B cell (primary cell): ENCODE measurements around the gene RAD51B. TPM values are rescaled to one million over a fixed set of nuclear protein-coding genes. Genes with fewer than 3 reads are reported as not detected.

Experiments used
- ATAC-seq: fragments of 200-7000 bp; cut with Tn5 transposase; one replicate; pipeline ENCODE4 v1.10.0; 2021; ENCODE audit warnings: low read depth, mild to moderate bottlenecking, moderate number of reproducible peaks, moderate library complexity
- CTCF ChIA-PET: fragments of 350-600 bp; sonication (Branson Sonifier 250); formaldehyde crosslinking; loops from one replicate; lab custom pipeline; 2021; ENCODE audit warnings: antibody characterized with exemption, inconsistent platforms; lab: Charles Lee
- POLR2A ChIA-PET: fragments of 350-600 bp; sonication (Branson Sonifier 250); formaldehyde crosslinking; loops from one replicate; lab custom pipeline; 2021; ENCODE audit warnings: antibody characterized with exemption; lab: Charles Lee
- DNase-seq: peaks from one replicate; pipeline ENCODE4 v3.0.0; 2013
- H2AFZ ChIP-seq: 2 replicates; pipeline ENCODE4 v1.6.1; 2012; ENCODE audit warnings: mild to moderate bottlenecking, low read depth, low read length; ENCODE audit not compliant: insufficient read depth, poor library complexity, severe bottlenecking
- H3K27ac ChIP-seq, 2 donors: 1 replicate in 1 of 2; 2 replicates in 1 of 2; pipeline ENCODE4 v1.5.1; 2012 to 2013; ENCODE audit warnings: low read length in 2 of 2, mild to moderate bottlenecking in 2 of 2, moderate library complexity in 1 of 2
- H3K27me3 ChIP-seq, 4 experiments: fragments of 200-600 bp in 1 of 4; sonication (generic) in 1 of 4; replicated peaks in 1 of 4; 1 replicate in 2 of 4; 2 replicates in 2 of 4; pipeline versions ENCODE4 v1.6.1 to v1.7.0; 2013 to 2016; ENCODE audit warnings: low read length in 3 of 4, mild to moderate bottlenecking in 2 of 4, mixed read lengths in 1 of 4, moderate library complexity in 1 of 4; ENCODE audit not compliant: insufficient read depth in 4 of 4, control insufficient read depth in 3 of 4; ENCODE audit errors: control extremely low read depth in 1 of 4
- H3K36me3 ChIP-seq, 2 experiments: replicated peaks in 1 of 2; 1 replicate in 1 of 2; 2 replicates in 1 of 2; pipeline versions ENCODE4 v1.6.1 to v1.7.1; 2013; ENCODE audit warnings: low read length in 1 of 2; ENCODE audit not compliant: insufficient read depth in 2 of 2, control insufficient read depth in 1 of 2; ENCODE audit errors: control extremely low read depth in 1 of 2, extremely low read depth in 1 of 2
- H3K4me1 ChIP-seq, 2 donors: fragments of 200-600 bp in 1 of 2; sonication (generic) in 1 of 2; 1 replicate in 1 of 2; 2 replicates in 1 of 2; pipeline versions ENCODE4 v1.5.1 to v1.6.1; 2013 to 2017; ENCODE audit warnings: low read length in 2 of 2; ENCODE audit not compliant: control insufficient read depth in 2 of 2, insufficient read depth in 2 of 2
- H3K4me2 ChIP-seq: replicated peaks from 2 replicates; pipeline ENCODE3; 2012; ENCODE audit warnings: mild to moderate bottlenecking, low read depth, low read length; ENCODE audit not compliant: poor library complexity, severe bottlenecking
- H3K4me3 ChIP-seq, 5 experiments: fragments of 200-600 bp in 1 of 5; sonication (generic) in 1 of 5; 1 replicate in 3 of 5; 2 replicates in 2 of 5; pipeline versions ENCODE4 v1.5.1 to v1.7.0; 2011 to 2016; ENCODE audit warnings: low read length in 4 of 5, mild to moderate bottlenecking in 4 of 5, low read depth in 2 of 5, control low read depth in 1 of 5, moderate library complexity in 1 of 5; ENCODE audit not compliant: insufficient read depth in 1 of 5; ENCODE audit errors: control extremely low read depth in 1 of 5, extremely low read depth in 1 of 5
- H3K79me2 ChIP-seq: fragments of 200-600 bp; sonication (generic); one replicate; pipeline ENCODE4 v1.6.0; 2016; ENCODE audit warnings: low read length; ENCODE audit not compliant: control insufficient read depth, insufficient read depth
- H3K9ac ChIP-seq: fragments of 200-600 bp; sonication (generic); 2 replicates; pipeline ENCODE4 v1.6.1; 2017; ENCODE audit warnings: mild to moderate bottlenecking, low read length, moderate library complexity
- H3K9me3 ChIP-seq, 3 donors: one replicate each; pipeline versions ENCODE4 v1.6.1 to v1.7.1; 2013; ENCODE audit warnings: low read length in 2 of 3; ENCODE audit not compliant: control insufficient read depth in 2 of 3, insufficient read depth in 1 of 3; ENCODE audit errors: control extremely low read depth in 1 of 3
- H4K20me1 ChIP-seq: 2 replicates; pipeline ENCODE4 v1.6.0; 2012; ENCODE audit warnings: mild to moderate bottlenecking, low read length; ENCODE audit not compliant: insufficient read depth, control insufficient read depth, poor library complexity, severe bottlenecking
- H3K27ac Mint-ChIP-seq: one replicate; pipeline ENCODE4 v1.8.0; 2021; ENCODE audit warnings: mixed read lengths
- H3K27me3 Mint-ChIP-seq: one replicate; pipeline ENCODE4 v1.8.0; 2021; ENCODE audit warnings: mixed read lengths
- H3K4me1 Mint-ChIP-seq: one replicate; pipeline ENCODE4 v1.8.0; 2021; ENCODE audit warnings: mixed read lengths
- H3K4me3 Mint-ChIP-seq: one replicate; pipeline ENCODE4 v1.8.0; 2021; ENCODE audit warnings: mixed read lengths
- H3K9me3 Mint-ChIP-seq: one replicate; pipeline ENCODE4 v1.8.0; 2022; ENCODE audit warnings: mixed read lengths; ENCODE audit not compliant: insufficient read depth
- CTCF ChIP-seq: fragments of 200-600 bp; IDR thresholded peaks from one replicate; pipeline ENCODE4 v1.8.0; 2022; ENCODE audit warnings: antibody characterized with exemption, mild to moderate bottlenecking
- EZH2 ChIP-seq: IDR thresholded peaks from 2 replicates; pipeline ENCODE4 v1.6.1; 2012; ENCODE audit warnings: borderline replicate concordance, low read depth, mild to moderate bottlenecking, moderate library complexity, low read length; ENCODE audit not compliant: insufficient read depth, poor library complexity, severe bottlenecking
- WGBS: methylation state at CpG from one replicate; pipeline ENCODE4 v1.1.5; 2013; ENCODE audit warnings: missing lambda C conversion rate; ENCODE audit not compliant: insufficient coverage; 5-methylcytosine and 5-hydroxymethylcytosine counted together
- intact Hi-C: fragments of 100-400 bp; cut with micrococcal nuclease; formaldehyde crosslinking; loops from one replicate; pipeline ENCODE4 v1.10.0; 2022
- polyA plus RNA-seq: library from polyadenylated mRNA; depleted of rRNA; stranded (reverse); fragments of >200 nt; gene quantifications from 2 replicates; pipeline ENCODE4 v1.2.3, GENCODE V29; 2012
- total RNA-seq, 2 donors: library from RNA; stranded (reverse); fragments of 120-200 nt in 1 of 2; gene quantifications; 1 replicate in 1 of 2; 2 replicates in 1 of 2; pipeline versions ENCODE4 v1.2.3 to v1.2.4, GENCODE V29; 2013 to 2022

The RAD51B gene
- total and polyA plus RNA-seq, 2 donors (not counting 1 experiment from before 2014, with no cell fraction given), result 6.5 to 60.6 TPM

GRCh38 chr14:68145036-68145435 lies 325.5 kb downstream of the RAD51B start:
- CTCF ChIA-PET, result no interaction called here
- Histone ChIP-seq H3K4me1 (no peaks in the 10 kb centered on the region), H3K4me2 (no peak overlapping the region), H4K20me1 (no peaks in the 10 kb centered on the region), H3K36me3 (no peaks in the 10 kb centered on the region), H3K27ac (no peak overlapping the region), H3K27me3 (no peaks in the 10 kb centered on the region), H3K79me2 (no peaks in the 10 kb centered on the region), H2AFZ (no peak overlapping the region), H3K9ac (no peak overlapping the region), H3K9me3 (peaks cover 0 to 7% (median 5%) of the 10 kb centered on the region in 3 donors), H3K4me3 (no peak overlapping the region)
- Mint-ChIP-seq H3K27ac (no peak overlapping the region), H3K9me3 (peaks cover 9% of the 10 kb centered on the region), H3K27me3 (no peaks in the 10 kb centered on the region), H3K4me1 (no peaks in the 10 kb centered on the region), H3K4me3 (no peak overlapping the region)
- DNase-seq, result no peak
- POLR2A ChIA-PET, result no interaction called here
- no peak for ATAC-seq
- no CpG with 5 or more reads among the region's 2 CpGs for WGBS
- intact Hi-C loops, result no loop called here
- TF ChIP-seq EZH2 (no peak), CTCF (no peak)

GRCh38 chr14:68145539-68145938 lies 326.0 kb downstream of the RAD51B start:
- Histone ChIP-seq H3K79me2 (no peaks in the 10 kb centered on the region), H3K9me3 (peaks cover 0 to 7% (median 5%) of the 10 kb centered on the region in 3 donors), H3K27ac (no peak overlapping the region), H3K4me1 (no peaks in the 10 kb centered on the region), H4K20me1 (no peaks in the 10 kb centered on the region), H3K9ac (no peak overlapping the region), H3K36me3 (no peaks in the 10 kb centered on the region), H3K4me3 (no peak overlapping the region), H3K4me2 (no peak overlapping the region), H3K27me3 (no peaks in the 10 kb centered on the region), H2AFZ (no peak overlapping the region)
- Mint-ChIP-seq H3K27ac (no peak overlapping the region), H3K4me1 (no peaks in the 10 kb centered on the region), H3K9me3 (peaks cover 9% of the 10 kb centered on the region), H3K4me3 (no peak overlapping the region), H3K27me3 (no peaks in the 10 kb centered on the region)
- DNase-seq, result no peak
- TF ChIP-seq CTCF, result no peak
- TF ChIP-seq EZH2, result no peak
- ATAC-seq, result no peak
- intact Hi-C loops, result no loop called here
- ChIA-PET CTCF (no interaction called here), POLR2A (no interaction called here)
